ENCODE results near the gene HSP90B1. TPM values are rescaled to one million over a fixed set of nuclear protein-coding genes. Genes with fewer than 3 reads are reported as not detected.

Gene HSP90B1
- total and polyA plus RNA-seq, 2 of the 13 experiments (the other 11 are each of a cell fraction or from before 2014, with no cell fraction given), result 800 to 954 TPM

DNA sequence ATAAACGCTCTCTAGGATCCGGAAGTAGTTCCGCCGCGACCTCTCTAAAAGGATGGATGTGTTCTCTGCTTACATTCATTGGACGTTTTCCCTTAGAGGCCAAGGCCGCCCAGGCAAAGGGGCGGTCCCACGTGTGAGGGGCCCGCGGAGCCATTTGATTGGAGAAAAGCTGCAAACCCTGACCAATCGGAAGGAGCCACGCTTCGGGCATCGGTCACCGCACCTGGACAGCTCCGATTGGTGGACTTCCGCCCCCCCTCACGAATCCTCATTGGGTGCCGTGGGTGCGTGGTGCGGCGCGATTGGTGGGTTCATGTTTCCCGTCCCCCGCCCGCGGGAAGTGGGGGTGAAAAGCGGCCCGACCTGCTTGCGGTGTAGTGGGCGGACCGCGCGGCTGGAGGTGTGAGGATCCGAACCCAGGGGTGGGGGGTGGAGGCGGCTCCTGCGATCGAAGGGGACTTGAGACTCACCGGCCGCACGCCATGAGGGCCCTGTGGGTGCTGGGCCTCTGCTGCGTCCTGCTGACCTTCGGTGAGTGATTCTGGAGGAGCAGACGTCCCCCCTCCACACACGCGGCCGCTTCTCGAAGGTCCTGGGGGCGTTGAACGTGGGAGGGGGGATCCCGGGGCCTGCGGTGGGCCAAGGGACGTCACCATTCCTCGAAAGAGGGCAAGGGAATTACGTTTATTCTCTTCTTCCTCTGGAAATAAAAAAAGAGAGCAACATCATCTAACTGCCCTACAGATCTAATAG is at the start of gene HSP90B1 (continued):
- no peak for TF ChIP-seq ZNF407 (CRISPR knock-in tag; IDR thresholded peaks at IDR 0.05; ENCODE audit: not compliant biosample characterization)
- TF ChIP-seq ZFP41 (CRISPR knock-in tag; IDR thresholded peaks at IDR 0.05; ENCODE audit: borderline replicate concordance), result no peak
- TF ChIP-seq NFATC3 (CRISPR knock-in tag; IDR thresholded peaks at IDR 0.05), result no peak
- no peak for TF ChIP-seq ZNF766 (CRISPR knock-in tag; IDR thresholded peaks at IDR 0.05; ENCODE audit: borderline replicate concordance)
- TF ChIP-seq PLRG1 (conservative IDR thresholded peaks at IDR 0.05), result no peak
- no peak for TF ChIP-seq ZNF451 (CRISPR knock-in tag; IDR thresholded peaks at IDR 0.05)
- peak; percentile 89; the same call in 1 of the 2 replicates for TF ChIP-seq HBP1 (CRISPR knock-in tag; IDR thresholded peaks at IDR 0.05; ENCODE audit: low read depth)
- no peak for TF ChIP-seq CAMTA2 (CRISPR knock-in tag; IDR thresholded peaks at IDR 0.05; ENCODE audit: borderline replicate concordance)
- TF ChIP-seq KDM2A (CRISPR knock-in tag; IDR thresholded peaks at IDR 0.05; ENCODE audit: borderline replicate concordance, low read depth), result no peak; the same call in 1 of the 2 replicates
- TF ChIP-seq, protein P1, sequence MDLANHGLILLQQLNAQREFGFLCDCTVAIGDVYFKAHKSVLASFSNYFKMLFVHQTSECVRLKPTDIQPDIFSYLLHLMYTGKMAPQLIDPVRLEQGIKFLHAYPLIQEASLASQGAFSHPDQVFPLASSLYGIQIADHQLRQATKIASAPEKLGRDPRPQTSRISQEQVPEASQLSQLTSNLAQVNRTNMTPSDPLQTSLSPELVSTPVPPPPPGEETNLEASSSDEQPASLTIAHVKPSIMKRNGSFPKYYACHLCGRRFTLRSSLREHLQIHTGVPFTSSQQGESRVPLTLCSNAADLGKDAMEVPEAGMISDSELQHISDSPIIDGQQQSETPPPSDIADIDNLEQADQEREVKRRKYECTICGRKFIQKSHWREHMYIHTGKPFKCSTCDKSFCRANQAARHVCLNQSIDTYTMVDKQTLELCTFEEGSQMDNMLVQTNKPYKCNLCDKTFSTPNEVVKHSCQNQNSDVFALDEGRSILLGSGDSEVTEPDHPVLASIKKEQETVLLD (CRISPR knock-in tag; IDR thresholded peaks at IDR 0.05; ENCODE audit: low read depth), result peak; percentile 86
- TF ChIP-seq, protein P2, sequence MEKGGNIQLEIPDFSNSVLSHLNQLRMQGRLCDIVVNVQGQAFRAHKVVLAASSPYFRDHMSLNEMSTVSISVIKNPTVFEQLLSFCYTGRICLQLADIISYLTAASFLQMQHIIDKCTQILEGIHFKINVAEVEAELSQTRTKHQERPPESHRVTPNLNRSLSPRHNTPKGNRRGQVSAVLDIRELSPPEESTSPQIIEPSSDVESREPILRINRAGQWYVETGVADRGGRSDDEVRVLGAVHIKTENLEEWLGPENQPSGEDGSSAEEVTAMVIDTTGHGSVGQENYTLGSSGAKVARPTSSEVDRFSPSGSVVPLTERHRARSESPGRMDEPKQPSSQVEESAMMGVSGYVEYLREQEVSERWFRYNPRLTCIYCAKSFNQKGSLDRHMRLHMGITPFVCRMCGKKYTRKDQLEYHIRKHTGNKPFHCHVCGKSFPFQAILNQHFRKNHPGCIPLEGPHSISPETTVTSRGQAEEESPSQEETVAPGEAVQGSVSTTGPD (CRISPR knock-in tag; IDR thresholded peaks at IDR 0.05), result no peak
- TF ChIP-seq ZNF276 (CRISPR knock-in tag; IDR thresholded peaks at IDR 0.05; ENCODE audit: low read depth), result no peak
- no peak for TF ChIP-seq RELA (CRISPR knock-in tag; IDR thresholded peaks at IDR 0.05)
